HG03060 (cell line): ENCODE measurements around the gene ELL2.
"Not testable (repeated sequence)": the region's sequence is repeated elsewhere in the genome, so short reads cannot be mapped to it uniquely, and the experiment has no call there.

Experiments used
- ATAC-seq: cut with Tn5 transposase; IDR thresholded peaks from one replicate; pipeline ENCODE4 v1.9.1; 2021; ENCODE audit warnings: low read depth, moderate number of reproducible peaks; ENCODE audit not compliant: unreplicated experiment

Gene ELL2

GRCh38 chr5:95915999-95916686 is 45.5 kb downstream of the ELL2 start:
- ATAC-seq, result no peak

GRCh38 chr5:95913663-95914062 is 48.0 kb downstream of the ELL2 start:
- no peak for ATAC-seq

GRCh38 chr5:95912029-95912428 is 49.6 kb downstream of the ELL2 start:
- no peak for ATAC-seq

- ATAC-seq, result no peak
These were observed 51.1 kb downstream of the ELL2 start for GRCh38 chr5:95910521-95910920.

- ATAC-seq, result no peak
These were observed 51.9 kb downstream of the ELL2 start for GRCh38 chr5:95909738-95910137.

- ATAC-seq, result no peak
These were observed 52.9 kb downstream of the ELL2 start for GRCh38 chr5:95908799-95909198.

GRCh38 chr5:95907740-95908706 is 53.6 kb downstream of the ELL2 start:
- no peak for ATAC-seq

- ATAC-seq, result no peak
These were observed 54.5 kb downstream of the ELL2 start for GRCh38 chr5:95907067-95907705.

- not testable (repeated sequence) for ATAC-seq
These were observed 55.3 kb downstream of the ELL2 start for GRCh38 chr5:95906398-95906797.

- ATAC-seq, result no peak
These were observed 56.8 kb downstream of the ELL2 start for GRCh38 chr5:95904827-95905226.

- ATAC-seq, result no peak
These were observed 57.8 kb downstream of the ELL2 start for GRCh38 chr5:95903838-95904237.

- no peak for ATAC-seq
These were observed 59.7 kb downstream of the ELL2 start for GRCh38 chr5:95901676-95902627.

GRCh38 chr5:95900383-95900958 is 61.2 kb downstream of the ELL2 start:
- no peak for ATAC-seq

GRCh38 chr5:95899829-95900228 is 61.8 kb downstream of the ELL2 start:
- ATAC-seq, result no peak

- no peak for ATAC-seq
These were observed 62.6 kb downstream of the ELL2 start for GRCh38 chr5:95899006-95899405.

- no peak for ATAC-seq
These were observed 65.9 kb downstream of the ELL2 start for GRCh38 chr5:95895771-95896170.

- no peak for ATAC-seq
These were observed 66.4 kb downstream of the ELL2 start for GRCh38 chr5:95895251-95895650.

GRCh38 chr5:95892784-95893354 is 68.8 kb downstream of the ELL2 start:
- no peak for ATAC-seq

GRCh38 chr5:95891499-95891898 is 70.2 kb downstream of the ELL2 start:
- no peak for ATAC-seq
